EL (cell line): ENCODE measurements around the gene TPP1.

Source experiments
- DNase-seq: peaks from one replicate; pipeline ENCODE4 v3.0.0-alpha.2; 2016

TPP1 gene

DNA sequence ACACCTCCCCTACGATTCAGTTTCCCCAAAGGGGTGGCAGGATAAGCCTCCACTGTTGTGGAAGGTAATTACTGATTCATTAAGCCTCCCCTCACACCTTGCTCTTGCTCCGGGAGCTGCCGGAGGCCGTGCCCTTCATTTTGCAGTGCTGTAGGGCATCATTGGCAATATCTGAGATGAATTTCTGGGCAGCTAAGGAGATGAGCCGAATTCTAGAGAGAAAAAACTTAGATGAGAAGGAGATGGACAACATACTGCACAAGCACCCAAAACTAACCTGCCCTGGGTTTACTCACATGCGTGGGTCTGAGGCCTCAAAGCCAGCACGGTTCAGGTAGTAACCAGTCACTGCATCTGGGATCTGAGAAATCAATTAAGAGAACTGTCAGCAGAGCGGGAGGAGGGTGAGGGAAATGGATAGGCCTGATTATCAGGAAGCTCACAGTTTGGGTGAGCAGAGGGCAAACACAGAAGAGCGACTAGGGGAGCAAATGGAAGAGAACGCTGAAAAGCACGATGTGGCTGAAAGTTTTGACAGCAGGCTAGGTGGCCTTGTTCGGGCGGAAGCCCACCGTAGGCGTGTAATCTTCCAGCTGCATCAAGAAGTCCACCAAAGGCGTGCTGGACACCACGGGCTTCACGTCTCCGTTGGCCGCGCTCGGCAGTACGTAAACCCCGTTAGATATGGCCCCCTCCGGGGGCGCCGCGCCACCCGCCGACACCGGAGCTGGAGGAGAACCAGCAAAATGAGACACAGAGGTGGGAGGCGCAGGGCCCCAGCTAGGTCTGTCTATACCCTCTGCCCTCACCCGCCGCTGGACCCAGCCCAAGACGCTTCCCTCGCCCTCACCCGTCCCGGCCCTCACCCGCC is 7.9 kb downstream of the TPP1 start:
- DNase-seq: peak; percentile 34

DNA sequence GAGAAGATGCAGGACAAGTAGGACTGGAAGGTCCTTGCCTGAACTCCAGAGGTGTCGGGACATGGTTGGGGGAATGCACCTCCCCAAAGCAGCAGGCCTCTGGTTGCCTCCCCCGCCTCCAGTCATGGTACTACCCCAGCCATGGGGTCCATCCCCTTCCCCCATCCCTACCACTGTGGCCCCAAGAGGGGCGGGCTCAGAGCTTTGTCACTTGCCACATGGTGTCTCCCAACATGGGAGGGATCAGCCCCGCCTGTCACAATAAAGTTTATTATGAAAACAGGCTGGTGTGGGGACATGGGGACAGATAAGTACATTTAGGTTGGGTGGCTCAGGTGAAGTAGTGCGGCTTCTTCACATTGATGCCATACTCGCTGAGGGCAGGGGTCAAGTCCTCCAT is 8.6 kb downstream of the TPP1 start:
- no peak for DNase-seq

DNA sequence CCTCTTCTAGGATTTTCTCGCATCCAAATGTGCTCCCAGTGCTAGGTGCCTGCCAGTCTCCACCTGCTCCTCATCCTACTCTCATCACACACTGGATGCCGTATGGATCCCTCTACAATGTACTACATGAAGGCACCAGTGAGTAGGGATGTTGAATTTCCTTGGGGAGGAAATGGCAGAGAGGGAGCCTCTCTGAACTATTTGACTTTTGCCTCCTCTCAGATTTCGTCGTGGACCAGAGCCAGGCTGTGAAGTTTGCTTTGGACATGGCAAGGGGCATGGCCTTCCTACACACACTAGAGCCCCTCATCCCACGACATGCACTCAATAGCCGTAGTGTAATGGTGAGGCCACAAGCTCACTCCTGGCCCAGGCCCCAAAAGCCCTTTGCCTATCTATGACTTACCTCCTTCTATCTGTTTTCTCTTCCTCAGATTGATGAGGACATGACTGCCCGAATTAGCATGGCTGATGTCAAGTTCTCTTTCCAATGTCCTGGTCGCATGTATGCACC is 9.7 kb downstream of the TPP1 start:
- no peak for DNase-seq

DNA sequence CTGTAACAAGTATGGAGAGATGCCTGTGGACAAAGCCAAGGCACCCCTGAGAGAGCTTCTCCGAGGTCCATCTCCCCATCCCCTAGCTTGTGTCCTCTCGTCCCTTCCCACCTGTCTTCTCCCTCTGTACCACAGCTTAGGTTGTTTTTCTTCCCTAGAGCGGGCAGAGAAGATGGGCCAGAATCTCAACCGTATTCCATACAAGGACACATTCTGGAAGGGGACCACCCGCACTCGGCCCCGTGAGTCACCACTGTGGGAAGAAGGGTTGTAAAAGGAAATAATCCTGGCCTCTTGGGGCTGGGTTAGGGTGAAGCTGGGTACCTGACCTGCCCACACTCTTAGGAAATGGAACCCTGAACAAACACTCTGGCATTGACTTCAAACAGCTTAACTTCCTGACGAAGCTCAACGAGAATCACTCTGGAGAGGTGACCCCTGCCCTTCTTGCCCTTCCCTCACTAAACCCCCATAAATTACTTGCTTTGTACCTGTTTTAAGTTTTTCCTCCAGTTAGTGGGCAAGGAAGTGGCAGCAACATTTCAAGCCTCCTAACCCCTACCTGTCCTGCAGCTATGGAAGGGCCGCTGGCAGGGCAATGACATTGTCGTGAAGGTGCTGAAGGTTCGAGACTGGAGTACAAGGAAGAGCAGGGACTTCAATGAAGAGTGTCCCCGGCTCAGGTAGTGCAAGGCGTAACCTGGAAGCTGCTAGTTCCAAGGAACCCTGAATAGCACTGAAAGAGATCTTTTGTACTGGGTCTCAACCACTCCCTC is 10.3 kb downstream of the TPP1 start:
- DNase-seq: no peak

DNA sequence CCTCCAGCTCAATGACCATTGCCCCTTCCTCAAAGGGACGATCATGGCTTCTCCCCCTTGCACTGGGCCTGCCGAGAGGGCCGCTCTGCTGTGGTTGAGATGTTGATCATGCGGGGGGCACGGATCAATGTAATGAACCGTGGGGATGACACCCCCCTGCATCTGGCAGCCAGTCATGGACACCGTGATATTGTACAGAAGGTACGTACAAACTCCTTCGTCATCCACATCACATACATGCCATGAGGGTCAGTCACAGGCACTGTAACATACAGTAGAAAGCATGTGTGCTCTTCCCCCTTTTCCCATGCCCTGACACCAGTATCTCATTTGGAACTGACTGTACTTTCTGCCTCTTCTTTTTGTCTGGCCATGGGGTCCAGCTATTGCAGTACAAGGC is 11.2 kb downstream of the TPP1 start:
- no peak for DNase-seq

DNA sequence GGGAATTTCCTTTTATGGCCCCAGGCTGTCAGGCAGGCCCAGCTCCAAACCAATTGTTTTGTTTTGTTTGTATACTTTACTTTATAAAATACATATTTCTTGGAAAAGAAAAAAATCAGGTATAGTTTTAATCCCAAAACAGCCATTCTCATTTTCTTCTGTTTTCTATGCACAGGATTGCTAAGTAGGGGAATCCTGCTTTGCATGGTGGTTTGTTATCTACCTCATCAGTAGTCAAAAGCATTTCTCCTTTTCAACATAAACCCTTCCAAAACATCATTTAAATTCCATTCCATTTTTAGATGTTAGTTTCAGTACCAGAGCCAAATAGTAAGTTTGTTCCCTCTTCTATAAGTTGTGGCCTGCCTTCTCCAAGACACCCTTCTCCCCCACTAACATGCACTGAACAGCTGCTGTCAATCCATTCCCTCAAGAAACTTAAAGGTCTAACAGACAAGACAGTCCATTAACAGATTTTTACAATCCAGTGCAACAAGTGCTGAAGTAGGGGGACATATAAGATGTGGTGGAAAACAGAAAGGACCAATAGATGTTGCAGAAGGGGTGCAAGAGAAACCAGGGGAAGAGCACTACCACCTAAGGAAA is 11.9 kb downstream of the TPP1 start:
- no peak for DNase-seq

DNA sequence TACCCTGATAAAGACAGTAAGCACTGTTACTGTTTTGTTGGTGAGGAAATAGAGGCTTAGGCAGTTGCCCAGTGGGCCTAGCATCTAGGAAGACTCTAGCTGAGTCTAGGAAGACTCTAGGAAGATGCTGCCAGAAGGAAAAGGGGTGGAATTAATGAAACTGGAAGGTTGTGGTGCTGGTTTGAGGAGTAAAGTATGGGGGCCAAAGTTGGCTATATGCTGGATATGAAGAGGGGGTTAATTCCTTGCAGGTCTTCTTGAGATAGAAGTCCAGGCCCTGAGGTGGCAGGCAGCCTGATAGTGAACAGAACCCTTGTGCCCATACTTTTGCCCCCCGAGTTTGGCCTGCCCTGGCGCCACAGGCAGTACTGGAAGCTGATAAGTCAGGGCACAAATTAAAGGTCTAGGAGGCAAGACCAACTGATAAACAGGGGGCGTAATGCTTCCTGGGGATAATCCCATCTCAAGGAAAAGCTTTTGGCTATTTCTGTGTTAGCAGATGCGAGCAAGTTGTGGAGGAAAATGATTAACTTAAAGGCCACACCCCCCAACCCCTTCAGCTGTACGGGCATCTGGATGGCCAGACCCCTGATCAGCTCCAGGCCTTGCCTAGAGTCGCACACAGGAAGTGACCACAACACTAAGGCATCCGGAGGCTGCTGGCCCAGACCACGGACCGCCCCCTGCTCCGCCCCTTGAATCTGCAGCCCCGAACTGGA is 12.6 kb downstream of the TPP1 start:
- peak; percentile 98 for DNase-seq

DNA sequence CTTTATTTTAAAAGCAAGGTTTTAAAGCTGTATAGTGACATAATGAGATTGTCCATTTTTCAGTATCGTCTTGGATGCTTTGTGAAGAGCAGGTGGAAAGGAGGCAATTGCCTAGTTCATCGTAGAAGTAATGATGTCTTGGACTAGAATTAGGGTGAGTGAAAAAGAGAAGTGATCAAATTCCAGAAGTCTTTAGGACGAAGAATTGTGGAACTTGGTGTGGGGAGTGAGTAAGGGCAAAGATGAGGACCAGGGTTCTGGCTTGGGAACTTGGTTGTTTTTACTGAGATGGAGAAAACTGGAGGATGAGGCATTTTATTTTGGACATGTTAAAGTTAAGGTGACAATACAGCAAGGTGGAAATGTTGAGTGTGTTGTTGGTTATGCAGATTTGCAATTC is 14.4 kb downstream of the TPP1 start:
- DNase-seq: no peak

DNA sequence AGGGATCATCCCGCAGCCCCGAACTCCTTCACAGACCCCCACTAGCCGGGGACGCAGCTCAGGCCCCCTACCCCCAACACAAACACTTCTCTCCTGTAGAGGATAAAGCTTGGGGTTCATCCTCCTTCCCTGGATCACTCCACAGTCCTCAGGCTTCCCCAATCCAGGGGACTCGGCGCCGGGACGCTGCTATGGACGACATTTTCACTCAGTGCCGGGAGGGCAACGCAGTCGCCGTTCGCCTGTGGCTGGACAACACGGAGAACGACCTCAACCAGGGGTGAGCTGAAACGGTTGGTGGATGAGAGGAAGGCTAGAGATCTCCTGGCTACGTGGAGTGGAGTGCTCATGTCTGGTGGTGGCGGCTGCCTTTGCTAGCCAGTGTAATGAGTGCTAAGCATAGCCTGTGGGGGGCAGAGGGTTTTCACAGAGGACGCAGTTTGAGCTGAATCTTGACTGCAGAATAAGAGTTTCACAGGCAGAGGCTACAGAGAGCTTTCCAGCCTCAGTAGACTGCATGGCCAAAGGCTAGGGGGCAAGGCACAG is 15.1 kb downstream of the TPP1 start:
- peak; percentile 72 for DNase-seq

DNA sequence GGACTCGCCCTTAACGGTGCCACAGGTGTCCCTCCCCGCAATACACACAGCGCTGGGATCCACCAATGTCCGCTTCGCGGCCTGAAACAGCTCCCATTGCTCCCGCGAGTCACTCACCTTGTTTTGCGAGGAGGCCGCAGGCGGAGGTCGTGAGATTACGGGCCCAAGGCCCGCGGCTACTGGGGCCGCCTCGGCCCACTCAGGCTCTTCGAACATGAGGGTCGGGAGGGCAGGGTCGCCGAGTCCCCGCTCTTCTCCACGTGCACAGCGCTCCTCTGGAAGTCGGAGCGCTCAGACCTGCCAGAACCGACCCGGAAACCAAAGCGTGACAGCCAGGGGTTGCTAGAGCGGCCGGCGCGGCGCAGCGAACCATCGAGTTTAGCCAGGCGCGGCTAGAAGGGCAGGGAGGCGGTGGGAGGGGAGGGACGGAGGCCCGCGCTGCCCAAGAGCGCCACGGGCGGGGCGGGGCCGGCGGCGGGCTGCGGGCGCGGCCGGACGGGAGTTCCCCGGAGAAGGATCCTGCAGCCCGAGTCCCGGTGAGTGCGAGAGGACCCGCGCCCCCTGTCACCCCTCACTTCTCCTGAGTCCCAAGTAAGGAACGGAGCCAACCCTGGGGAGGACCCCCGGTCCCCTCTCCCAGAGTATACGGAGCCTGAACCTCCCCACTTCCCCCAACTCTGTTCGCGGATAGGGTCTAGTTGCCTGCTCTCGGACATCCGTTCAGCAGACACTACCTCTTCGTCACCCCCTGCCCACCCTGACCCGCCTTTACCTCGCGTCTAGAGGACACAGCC is 15.7 kb downstream of the TPP1 start, which contains the start of the genes ILK and RRP8:
Gene ILK (plus strand): TSS at position 488 of the 794 bp plus-strand sequence. CDS start 498 bp downstream, outside the sequence.
Gene RRP8 (minus strand): TSS at position 330 of the 794 bp plus-strand sequence. CDS start 114 bp downstream, at position 216.
- peak; percentile 89 for DNase-seq

DNA sequence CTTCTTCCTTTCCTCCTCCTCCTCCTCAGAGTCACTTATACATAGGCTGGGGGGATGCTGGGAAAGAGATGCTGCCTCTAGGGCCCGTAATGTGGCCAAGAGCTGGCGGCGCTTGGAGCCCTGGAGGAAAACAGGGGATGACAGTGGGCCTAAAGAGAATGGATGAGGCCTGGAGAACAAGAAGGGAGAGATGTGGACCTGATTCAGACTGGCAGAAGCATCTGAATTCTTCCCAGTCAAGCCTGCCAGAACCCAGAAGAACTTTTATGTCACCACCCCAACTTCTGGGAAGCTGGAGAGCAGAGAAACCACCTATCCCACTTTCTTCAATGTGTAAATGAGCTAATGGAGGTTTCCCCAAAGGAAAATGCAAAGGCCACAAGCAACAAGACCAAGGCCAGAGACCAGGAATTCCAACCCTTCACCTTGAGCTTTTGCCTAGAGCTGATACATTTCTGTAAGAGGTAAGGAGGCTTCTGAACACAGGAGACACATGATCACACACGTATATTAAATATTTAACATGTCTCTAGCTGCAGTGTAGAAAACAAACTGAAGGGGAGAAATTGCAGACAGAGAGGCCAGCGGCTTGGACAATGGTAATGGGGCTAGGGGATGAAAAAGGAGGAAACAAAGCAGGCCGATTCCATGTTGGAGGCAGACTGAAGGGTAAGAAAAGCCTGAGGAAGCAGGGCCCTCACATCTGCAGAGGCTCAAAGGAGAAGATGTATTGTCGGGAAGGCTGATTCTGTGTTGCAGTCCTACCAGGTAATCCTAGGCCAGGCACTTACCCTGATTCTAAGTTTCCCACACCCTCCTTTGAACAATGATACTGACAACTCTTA is 16.9 kb downstream of the TPP1 start:
- no peak for DNase-seq

DNA sequence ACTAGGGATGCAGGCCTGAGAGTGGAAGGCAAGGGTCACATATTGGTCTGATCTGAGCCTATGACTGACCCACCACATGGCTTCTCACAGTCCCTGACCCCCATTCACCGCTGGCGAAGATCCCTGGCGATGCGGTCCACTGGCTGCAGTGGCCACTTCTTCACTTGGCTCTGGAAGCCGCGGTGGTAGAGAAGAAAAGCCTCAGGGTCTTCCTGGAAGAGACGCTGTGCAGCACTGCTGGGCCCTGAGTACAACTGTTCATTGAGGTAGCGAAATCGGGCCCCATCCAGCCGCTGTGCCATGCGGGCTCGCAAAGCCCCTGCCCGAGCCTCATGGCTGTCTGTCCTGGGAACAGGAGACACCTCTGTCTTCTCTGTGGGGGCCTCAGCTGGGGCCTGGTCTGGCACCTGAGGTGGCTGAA is 18.2 kb downstream of the TPP1 start:
- DNase-seq: no peak

DNA sequence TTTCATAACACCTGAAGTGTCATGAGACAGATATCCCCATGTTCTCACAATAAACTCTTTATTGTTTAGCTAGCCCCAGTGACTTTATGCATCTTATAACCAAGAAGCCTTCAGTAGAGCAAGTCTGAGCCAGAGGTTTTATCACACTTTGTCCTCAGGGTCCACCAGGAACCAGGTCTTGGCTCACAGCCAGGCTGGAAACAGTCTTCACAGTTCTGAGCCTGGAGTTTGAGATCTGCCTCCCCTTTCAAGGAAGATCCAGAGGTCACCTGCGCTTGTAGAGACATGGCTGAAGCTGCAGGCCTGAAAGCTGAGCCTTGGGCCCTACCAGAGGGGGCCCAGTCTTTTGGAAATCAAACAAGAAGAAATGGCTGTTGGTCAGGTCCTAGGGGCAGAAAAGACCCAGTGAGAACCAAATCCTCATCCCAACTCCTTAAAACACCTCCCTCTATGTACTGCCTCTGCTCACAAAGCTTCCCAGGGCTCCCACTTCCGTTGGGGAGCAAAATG is 19.3 kb downstream of the TPP1 start:
- DNase-seq: no peak

DNA sequence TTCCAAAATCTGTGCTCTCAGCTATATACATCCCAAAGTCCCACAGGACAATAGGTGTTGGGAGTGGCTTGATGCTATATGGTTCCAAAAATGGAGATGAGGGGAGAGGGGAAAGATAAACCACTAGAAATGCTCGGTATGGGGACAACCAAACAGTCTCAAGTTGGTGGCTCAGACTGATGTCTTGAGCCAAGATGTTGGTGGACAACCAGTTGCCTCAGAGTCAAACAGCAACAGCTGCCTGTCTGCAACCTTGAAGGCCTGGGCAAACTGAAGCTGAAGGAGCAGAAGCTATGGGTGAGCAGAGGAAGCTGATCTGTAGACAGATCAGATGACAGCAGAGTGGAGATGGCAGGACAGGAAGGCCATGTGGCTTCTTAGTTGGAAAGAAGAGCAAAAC is 19.8 kb downstream of the TPP1 start:
- DNase-seq: no peak

DNA sequence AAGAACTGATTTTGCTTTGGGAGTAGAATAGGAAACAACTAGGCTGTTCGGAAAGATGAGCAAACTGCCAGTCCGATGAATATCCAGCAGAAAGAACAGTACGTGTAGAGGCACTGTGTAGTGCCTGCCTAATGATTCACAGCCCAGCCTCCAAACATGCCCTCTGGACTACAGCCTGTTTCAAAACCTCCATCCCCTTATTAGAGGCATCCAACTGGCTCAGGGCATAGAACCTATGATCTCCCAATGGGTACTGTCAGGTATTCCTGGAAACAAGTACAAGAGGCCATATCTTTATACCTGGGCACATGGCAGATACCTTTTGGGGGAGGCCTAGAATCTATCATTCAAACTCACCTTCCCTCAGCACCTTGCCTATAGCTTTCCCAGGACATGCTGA is 20.7 kb downstream of the TPP1 start:
- no peak for DNase-seq

DNA sequence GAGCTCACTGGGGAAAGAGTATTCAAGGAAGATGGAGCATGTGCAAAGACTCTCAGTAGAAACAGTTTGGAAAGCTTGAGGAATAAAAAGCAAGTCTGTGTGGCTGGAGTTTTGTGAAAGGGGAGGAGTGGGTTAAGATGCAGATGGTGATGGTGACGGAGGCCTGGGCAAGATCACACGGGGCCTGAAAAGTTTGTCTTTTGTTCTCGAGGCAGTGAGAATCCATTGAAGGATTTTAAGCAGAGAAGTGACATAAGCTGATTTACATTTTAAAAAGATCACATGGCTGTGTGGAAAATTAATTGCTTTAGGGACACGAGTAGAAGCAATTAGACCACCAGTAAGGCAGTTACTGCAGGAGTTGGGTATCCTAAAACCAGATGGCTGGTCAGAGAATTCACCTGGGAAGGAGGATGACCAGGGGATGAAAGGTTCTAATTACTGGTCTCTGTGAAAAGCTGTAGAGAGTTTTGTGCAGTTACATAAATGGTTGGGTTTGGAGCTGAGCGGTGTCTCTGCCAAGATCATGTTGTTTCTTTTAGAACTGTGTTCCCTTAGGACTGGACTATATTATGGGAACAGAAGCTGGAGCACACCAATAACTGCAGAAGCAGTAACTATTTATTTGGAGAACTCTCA is 22.9 kb downstream of the TPP1 start:
- no peak for DNase-seq

DNA sequence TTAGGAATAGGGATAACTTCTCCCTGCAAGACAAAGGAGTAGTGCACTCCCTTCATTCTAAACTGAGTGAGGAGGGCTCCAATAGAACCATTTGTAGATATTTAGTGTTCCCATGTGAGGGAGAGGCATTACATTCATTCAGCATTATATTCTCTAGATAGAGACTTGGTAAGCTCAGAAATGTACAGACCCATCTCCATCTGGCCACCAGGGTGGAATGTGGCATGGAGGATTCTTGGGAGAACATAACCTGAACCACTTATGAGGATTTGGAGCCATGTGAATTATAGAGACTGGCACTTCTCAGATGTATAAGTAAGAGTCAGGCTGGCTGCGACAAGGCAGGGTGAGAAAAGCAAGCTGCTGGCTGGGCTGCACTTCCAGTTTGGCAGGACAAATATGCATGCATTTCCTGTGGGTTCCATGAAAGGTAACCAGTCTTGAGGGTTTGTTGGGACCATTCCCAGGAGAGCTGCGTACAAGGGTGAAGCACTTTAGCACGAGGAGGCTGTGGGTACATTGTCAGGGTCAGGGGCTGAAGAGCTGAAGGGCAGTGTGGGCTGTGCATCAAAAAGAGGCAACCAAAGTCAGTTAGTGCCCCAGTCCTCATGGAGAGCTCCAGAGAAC is 25.0 kb downstream of the TPP1 start:
- no peak for DNase-seq

DNA sequence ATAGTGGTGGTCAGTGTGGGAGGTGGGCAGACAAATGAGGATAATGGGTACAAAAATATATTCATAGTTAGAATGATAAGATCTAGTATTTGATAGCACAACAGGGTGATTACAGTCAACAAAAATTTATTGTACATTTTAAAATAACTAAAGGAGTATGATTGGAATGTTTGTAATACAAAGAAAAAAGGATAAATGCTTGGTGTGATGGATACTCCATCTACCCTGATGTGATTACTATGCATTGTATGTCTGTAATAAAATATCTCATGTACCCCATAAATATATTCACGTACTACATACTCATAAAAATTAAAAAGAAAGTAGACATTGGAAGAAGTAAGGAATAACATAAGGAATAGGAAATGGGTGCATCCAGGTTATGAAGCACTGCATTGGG is 31.2 kb downstream of the TPP1 start:
- no peak for DNase-seq

DNA sequence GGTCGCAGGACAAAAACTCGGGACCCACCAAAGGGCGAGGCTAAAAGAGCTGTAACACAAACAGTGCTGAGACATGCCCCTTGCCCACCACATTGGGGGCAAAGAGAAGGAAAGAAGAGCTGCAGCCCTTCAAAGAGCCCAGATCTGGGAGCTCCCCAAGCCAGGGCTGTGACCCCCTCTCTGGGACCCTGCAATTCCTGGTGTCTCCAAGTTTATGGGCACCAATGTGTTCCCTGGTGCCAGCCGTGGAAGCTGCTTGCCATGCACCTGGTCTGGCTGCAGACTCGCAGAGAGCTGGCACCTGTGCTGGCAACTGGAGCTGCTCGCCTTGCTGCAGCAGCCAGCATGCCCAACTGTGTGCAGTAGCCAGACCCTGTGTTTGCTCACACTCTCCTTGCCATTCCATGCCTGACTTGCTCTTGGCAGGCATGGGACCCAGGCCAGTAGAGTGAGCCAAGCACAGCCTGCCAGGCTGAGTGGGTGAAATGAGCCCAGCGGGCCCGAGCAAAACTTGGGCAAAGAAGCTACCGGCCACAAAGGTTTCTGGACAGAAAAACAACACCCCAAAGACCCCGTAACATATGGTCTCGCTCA is 31.8 kb downstream of the TPP1 start:
- DNase-seq: no peak
